NOMO-1 treated with dmso at 0.1 percent for 144 hours (cell line): ENCODE measurements around the gene DPEP2NB.
"Not testable (repeated sequence)": the region's sequence is repeated elsewhere in the genome, so short reads cannot be mapped to it uniquely, and the experiment has no call there.

Experiments
- DNase-seq: peaks from one replicate; lab custom pipeline; 2025; ENCODE audit not compliant: unreplicated experiment; lab: John Stamatoyannopoulos, UW

The DPEP2NB gene

GRCh38 chr16:68019167-68019680 is 3.5 kb upstream of the DPEP2NB start:
- DNase-seq: no peak

DNA sequence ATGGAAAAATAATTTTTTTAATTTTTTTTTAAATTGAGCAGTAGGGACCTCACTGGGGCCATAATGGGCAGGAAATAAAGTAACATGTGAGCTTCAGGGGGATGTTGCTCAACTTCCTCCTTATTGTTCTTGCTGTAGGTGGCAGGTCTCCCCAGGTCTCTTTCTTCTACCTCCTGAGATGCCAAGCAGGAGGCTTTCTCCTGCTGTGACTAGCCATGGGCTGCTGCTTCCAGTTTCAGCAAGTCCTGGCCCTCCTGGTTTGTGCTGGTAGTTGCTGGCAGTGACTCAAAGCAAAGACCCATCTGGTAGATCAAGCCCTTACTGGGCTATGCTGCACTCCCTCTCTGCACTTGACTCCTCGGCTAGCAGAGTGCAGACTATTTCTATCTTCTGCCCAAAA is 2.3 kb downstream of the DPEP2NB start:
- peak; percentile 43 for DNase-seq

- not testable (repeated sequence) for DNase-seq
Measured at GRCh38 chr16:68009872-68010271, 5.8 kb downstream of the DPEP2NB start.

DNA sequence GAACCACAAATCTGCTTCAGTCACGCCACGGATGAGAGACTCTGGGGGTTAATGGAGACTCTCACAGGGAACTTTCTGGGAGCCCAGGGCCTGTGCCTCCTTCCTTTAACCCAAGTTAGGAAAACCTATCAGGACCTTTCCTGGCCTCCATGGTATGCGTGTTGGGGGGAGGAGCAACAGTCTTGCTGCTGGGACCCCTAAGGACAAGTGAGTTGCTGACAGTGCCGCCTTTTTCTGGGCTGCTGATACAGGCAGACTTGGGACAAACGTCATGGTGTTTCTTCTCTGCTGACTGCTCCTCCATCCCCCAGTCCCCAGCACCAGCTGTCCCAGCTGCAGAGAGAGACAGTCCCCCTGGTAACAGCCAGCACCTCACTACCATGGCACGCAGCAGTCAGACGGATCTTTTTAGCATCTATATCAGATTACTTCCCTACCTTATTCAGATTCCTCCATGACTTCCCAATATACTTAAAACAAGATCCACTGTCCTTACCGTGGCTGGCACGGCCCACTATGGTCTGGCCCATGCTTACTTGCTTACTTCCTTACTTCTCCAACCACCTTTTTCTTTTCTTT is 6.5 kb downstream of the DPEP2NB start:
- DNase-seq: no peak

GRCh38 chr16:68005786-68006286 is 9.9 kb downstream of the DPEP2NB start:
- DNase-seq: peak; percentile 93

- no peak for DNase-seq
Measured at GRCh38 chr16:68005211-68005610, 10.5 kb downstream of the DPEP2NB start.

GRCh38 chr16:68003031-68003430 is 12.7 kb downstream of the DPEP2NB start:
- DNase-seq: no peak

GRCh38 chr16:68000450-68000849 is 15.3 kb downstream of the DPEP2NB start:
- DNase-seq: no peak

GRCh38 chr16:67999985-68000384 is 15.7 kb downstream of the DPEP2NB start:
- peak; percentile 19 for DNase-seq

- DNase-seq: peak; percentile 82
Measured at GRCh38 chr16:67998779-67999688, 16.7 kb downstream of the DPEP2NB start, which contains the start of gene DPEP2. DPEP2 (minus strand) TSS chr16:67999484; CDS start chr16:67993212, 6,272 bp downstream.

DNA sequence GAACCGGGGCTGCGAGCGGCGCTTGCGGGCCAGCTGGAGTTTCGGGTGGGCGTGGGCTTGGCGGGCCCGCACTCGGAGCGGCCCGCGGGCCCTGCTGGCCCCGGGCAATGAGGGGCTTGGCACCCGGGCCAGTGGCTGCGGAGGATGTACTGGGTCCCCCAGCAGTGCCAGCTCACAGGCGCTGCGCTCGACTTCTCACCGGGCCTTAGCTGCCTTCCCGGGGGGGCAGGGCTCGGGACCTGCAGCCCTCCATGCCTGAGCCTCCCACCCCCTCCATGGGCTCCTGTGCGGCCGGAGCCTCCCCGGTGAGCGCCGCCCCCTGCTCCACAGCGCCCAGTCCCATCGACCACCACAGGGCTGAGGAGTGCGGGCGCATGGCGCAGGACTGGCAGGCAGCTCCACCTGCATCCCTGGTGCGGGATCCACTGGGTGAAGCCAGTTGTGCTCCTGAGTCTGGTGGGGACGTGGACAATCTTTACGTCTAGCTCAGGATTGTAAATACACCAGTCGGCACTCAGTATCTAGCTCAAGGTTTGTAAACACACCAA is 17.4 kb downstream of the DPEP2NB start:
- DNase-seq: not testable (repeated sequence)

DNA sequence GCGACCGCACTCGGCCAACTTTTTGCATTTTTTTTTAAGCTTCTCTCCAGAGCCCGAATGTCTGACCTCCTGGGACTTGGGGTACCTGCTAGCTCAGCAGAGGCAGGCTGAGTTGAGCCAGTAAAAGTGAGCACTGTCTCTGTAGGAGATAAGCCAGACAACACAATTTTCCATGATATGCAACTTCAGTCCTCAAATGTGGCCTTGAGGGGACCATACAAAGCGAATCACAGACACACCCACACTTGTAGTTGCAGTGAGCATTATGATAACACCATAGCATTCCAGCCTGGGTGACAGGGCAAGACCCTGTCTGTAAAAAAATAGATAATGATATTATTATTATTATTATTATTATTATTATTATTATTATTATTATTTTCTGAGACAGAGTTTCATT is 19.0 kb downstream of the DPEP2NB start:
- DNase-seq: no peak

DNA sequence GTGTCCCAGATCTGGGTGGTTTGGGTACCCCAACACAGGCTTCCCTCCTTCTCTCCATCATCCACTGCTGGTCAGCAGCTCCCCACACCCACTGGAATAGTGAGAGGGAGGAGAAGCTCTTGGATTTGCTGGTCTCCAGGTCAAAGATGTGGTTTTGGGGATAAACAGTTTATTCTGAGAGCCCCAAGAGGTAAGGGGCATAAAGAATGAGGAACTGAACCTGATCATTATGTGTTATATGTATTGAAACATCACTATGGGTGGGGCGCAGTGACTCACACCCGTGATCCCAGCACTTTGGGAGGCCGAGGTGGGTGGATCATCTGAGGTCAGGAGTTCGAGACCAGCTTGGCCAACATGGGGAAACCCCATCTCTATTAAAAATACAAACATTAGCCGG is 20.3 kb downstream of the DPEP2NB start:
- peak; percentile 36 for DNase-seq

DNA sequence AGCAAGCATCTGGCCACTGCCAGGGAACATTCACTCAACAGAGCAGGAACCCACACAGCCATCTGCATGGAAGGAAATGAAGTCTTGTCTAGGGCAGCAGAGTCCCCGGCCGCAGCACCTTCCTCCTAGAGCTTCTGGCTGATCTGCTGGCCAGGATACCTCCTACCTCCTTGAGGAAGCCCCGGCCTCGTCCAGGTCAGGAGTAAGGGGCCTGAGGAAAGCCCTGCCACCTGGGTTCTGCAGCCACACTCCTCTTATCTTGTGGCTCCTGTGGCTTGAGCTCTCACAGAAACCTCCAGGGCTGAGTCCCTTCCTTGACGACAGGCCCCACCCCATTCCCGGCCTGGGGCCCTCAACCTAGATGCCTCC is 21.7 kb downstream of the DPEP2NB start:
- not testable (repeated sequence) for DNase-seq

- DNase-seq: peak; percentile 74
Measured at GRCh38 chr16:67993207-67994039, 22.3 kb downstream of the DPEP2NB start.

GRCh38 chr16:67992661-67993206 is 23.0 kb downstream of the DPEP2NB start:
- DNase-seq: no peak

- no peak for DNase-seq
Measured at GRCh38 chr16:67990018-67990386, 25.7 kb downstream of the DPEP2NB start.

GRCh38 chr16:67989322-67990017 is 26.2 kb downstream of the DPEP2NB start:
- no peak for DNase-seq

DNA sequence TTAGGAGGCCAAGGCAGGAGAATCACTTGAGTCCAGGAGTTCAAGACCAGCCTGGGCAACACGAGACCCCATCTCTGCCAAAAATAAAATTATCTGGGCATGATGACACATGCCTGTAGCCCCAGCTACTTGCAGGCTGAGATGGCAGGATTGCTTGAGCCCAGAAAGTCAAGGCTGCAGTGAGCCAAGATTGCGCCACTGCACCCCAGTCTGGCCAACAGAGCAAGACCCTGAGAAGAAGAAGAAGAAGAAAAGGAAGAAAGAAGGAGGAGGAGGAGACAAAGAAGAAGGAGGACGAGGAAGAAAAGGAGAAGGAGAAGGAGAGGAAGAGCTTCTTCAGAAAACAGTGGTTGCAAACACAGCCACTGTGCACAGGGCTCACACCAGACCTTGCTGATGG is 27.0 kb downstream of the DPEP2NB start:
- DNase-seq: no peak
